PC-3 (cell line): ENCODE data around the gene GRIP1.

Source experiments
- CTCF ChIP-seq: fragments of 300-600 bp; sonication (generic); conservative IDR thresholded peaks from 2 replicates; pipeline ENCODE4 v1.5.1; 2017; ENCODE audit warnings: antibody characterized with exemption, low read depth, mild to moderate bottlenecking, low read length
- EZH2 ChIP-seq: fragments of 300-600 bp; sonication (generic); IDR thresholded peaks from one replicate; pipeline ENCODE4 v1.6.1; 2017; ENCODE audit warnings: antibody characterized with exemption, mild to moderate bottlenecking, low read length; ENCODE audit not compliant: unreplicated experiment
- EZH2phosphoT487 ChIP-seq: fragments of 300-600 bp; sonication (generic); IDR thresholded peaks from 2 replicates; pipeline ENCODE4 v1.6.1; 2018; ENCODE audit warnings: mild to moderate bottlenecking, antibody characterized with exemption, low read length, borderline replicate concordance

GRCh38 chr12:66684222-66684621 lies 5.3 kb upstream of the GRIP1 start:
- TF ChIP-seq EZH2phosphoT487 (no peak), CTCF (no peak), EZH2 (no peak)
